Dedifferentiated amniotic fluid mesenchymal stem cell (primary cell): Measurements from ENCODE around the gene ADSS1.

Experiments
- DNase-seq: peaks from one replicate; pipeline ENCODE4 v3.0.0-alpha.2; 2016; ENCODE audit errors: extremely low spot score

Gene ADSS1

GRCh38 chr14:104700225-104700651, 23.8 kb upstream of the ADSS1 start:
- DNase-seq = no peak

- no peak for DNase-seq
Measured at GRCh38 chr14:104700747-104701217, 23.2 kb upstream of the ADSS1 start.

GRCh38 chr14:104701383-104702076, 22.5 kb upstream of the ADSS1 start:
- DNase-seq = no peak

GRCh38 chr14:104702106-104702505, 21.9 kb upstream of the ADSS1 start:
- no peak for DNase-seq

GRCh38 chr14:104702673-104703072, 21.4 kb upstream of the ADSS1 start:
- DNase-seq = no peak

GRCh38 chr14:104703269-104703668, 20.8 kb upstream of the ADSS1 start:
- DNase-seq = no peak

GRCh38 chr14:104704252-104704651, 19.8 kb upstream of the ADSS1 start:
- no peak for DNase-seq

- no peak for DNase-seq
Measured at GRCh38 chr14:104705340-104706047, 18.5 kb upstream of the ADSS1 start.

GRCh38 chr14:104706733-104707607, 17.1 kb upstream of the ADSS1 start:
- no peak for DNase-seq

- DNase-seq = no peak
Measured at GRCh38 chr14:104707608-104708595, 16.1 kb upstream of the ADSS1 start.

GRCh38 chr14:104708606-104709268, 15.3 kb upstream of the ADSS1 start:
- peak; percentile 16 for DNase-seq

- no peak for DNase-seq
Measured at GRCh38 chr14:104709387-104710039, 14.5 kb upstream of the ADSS1 start.

- DNase-seq = no peak
Measured at GRCh38 chr14:104710071-104710735, 13.8 kb upstream of the ADSS1 start.

- DNase-seq = no peak
Measured at GRCh38 chr14:104712881-104713734, 10.9 kb upstream of the ADSS1 start.

GRCh38 chr14:104714066-104714465, 10.0 kb upstream of the ADSS1 start:
- no peak for DNase-seq

GRCh38 chr14:104714681-104715080, 9.3 kb upstream of the ADSS1 start:
- DNase-seq = no peak

- no peak for DNase-seq
Measured at GRCh38 chr14:104715416-104715815, 8.6 kb upstream of the ADSS1 start.

GRCh38 chr14:104715871-104716270, 8.2 kb upstream of the ADSS1 start:
- DNase-seq = no peak
